ENCODE measurements around the gene ARSI.

Gene ARSI

GRCh38 chr5:150257424-150257823 is 45.3 kb downstream of the ARSI start:
- H3K4me3 ChIP-seq (ENCODE audit: low read depth, low read length): no peak overlapping the region
- DNase-seq (ENCODE audit: low read depth): no peak
- TF ChIP-seq CTCF (IDR thresholded peaks at IDR 0.05; ENCODE audit: insufficient read depth, low read depth, low read length, missing control alignments): no peak

DNA sequence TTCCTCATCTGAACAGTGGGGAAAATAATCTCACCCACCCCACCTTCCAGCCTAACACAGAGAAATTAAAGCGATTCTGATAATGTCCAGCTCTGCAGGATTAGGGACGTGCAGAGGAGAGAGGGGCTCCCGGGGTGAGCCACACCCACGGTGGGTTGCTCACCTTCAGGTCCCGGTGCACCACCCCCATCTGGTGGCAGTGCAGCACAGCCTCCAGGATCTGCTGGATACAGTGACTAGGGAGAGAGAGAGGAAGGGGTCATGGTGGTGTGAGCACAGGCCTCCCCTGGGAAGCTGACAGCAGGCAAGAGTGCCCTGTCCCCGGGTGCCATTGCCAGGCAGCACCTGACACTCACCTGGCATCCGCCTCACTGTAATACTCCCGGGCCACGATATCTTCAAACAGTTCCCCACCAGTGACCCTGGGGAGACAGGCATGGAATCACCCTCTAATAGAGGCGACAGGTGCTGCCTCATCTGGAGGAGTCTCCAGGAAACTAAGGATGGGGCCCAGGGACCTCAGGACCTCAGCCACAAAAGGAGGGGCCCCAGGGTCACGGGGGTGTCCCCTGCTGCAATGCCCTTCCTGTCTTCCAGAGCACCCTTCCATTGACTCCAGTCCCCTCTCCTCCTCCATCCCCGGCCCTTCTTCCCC is 46.2 kb downstream of the ARSI start:
- no peak overlapping the region for H3K4me3 ChIP-seq (ENCODE audit: low read depth, low read length)
- TF ChIP-seq CTCF (IDR thresholded peaks at IDR 0.05; ENCODE audit: insufficient read depth, low read depth, low read length, missing control alignments): no peak
- DNase-seq (ENCODE audit: low read depth): no peak

GRCh38 chr5:150255659-150256409 is 46.9 kb downstream of the ARSI start:
- no peak for DNase-seq (ENCODE audit: low read depth)
- H3K4me3 ChIP-seq (ENCODE audit: low read depth, low read length): no peak overlapping the region
- no peak for TF ChIP-seq CTCF (IDR thresholded peaks at IDR 0.05; ENCODE audit: insufficient read depth, low read depth, low read length, missing control alignments)

DNA sequence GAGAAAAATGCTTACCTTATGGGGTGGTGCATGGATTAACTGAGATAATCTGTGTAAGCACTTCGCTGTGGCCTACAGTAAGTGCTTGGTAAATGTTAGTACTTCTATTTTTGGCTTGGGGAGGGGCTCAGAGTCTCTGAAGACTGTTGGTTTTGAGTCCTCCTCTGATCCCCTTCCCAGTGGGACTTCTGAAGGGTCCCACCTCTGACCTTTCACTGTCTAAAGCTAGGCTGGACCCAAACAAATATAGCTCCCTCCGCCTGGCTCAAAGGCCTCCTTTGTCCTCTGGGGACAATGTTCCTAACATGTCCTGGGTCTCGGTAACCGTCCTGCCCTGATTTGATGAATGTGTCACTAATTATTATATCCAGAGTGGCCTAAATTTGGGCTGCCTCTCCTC is 47.9 kb downstream of the ARSI start:
- no peak for TF ChIP-seq CTCF (IDR thresholded peaks at IDR 0.05; ENCODE audit: insufficient read depth, low read depth, low read length, missing control alignments)
- H3K4me3 ChIP-seq (ENCODE audit: low read depth, low read length): no peak overlapping the region
- no peak for DNase-seq (ENCODE audit: low read depth)

GRCh38 chr5:150254363-150254762 is 48.3 kb downstream of the ARSI start:
- DNase-seq (ENCODE audit: low read depth): no peak

DNA sequence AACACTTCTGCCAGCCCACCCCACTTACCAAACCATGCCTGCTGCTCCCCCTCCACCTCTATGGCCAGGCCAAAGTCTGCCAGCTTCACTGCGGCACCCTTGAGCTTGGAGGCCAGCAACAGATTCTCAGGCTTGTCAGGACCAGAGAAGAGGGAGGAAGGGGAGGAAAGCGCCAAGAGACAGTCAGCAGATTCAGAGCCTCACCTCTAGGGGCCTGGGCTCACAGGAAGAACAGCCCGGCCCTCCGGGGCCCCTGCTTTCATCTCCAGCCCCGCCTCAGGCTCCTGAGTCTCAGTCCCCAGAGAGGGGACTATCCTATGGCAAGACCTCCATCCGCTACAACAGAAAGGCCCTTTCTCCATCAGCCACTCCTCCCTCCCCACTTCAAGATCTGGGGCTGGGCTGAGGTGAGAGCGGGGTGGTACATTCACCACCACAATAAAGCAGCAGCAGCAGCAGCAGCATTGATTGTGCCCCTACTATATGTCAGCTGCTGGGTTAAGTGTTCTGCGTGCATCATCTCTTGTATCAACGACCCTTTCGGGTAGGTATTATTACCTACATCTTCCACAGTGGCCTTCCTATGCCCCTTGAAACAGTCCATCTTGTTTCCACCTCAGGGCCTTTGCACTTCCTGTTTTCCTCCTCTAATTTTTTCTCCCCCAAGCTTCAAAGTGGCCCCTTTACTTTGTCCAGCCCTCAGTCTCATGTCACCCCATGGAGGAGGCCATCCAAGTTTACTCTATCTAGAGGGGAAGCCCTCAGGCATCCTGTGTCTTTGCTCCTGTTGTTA is 49.1 kb downstream of the ARSI start:
- DNase-seq (ENCODE audit: low read depth): no peak
- TF ChIP-seq CTCF (IDR thresholded peaks at IDR 0.05; ENCODE audit: insufficient read depth, low read depth, low read length, missing control alignments): no peak
- H3K4me3 ChIP-seq (ENCODE audit: low read depth, low read length): no peak overlapping the region

More at GRCh38 chr5:150254363-150254762, 48.3 kb downstream of the ARSI start:
- H3K4me3 ChIP-seq (ENCODE audit: low read depth, low read length): no peak overlapping the region
- no peak for TF ChIP-seq CTCF (IDR thresholded peaks at IDR 0.05; ENCODE audit: insufficient read depth, low read depth, low read length, missing control alignments)
